Loucy (cell line): ENCODE results near the gene SERINC3.

Experiments
- EZH2phosphoT487 ChIP-seq: fragments of 200-600 bp; IDR thresholded peaks from 2 replicates; pipeline ENCODE4 v1.6.1; 2018; ENCODE audit warnings: antibody characterized with exemption, mild to moderate bottlenecking, moderate library complexity, borderline replicate concordance
- TF ChIP-seq, protein P1 (sequence below): fragments of 200-600 bp; sonication (generic); conservative IDR thresholded peaks from 2 replicates; pipeline ENCODE4 v1.5.1; 2014; ENCODE audit warnings: mild to moderate bottlenecking, antibody characterized with exemption, low read length

DNA sequence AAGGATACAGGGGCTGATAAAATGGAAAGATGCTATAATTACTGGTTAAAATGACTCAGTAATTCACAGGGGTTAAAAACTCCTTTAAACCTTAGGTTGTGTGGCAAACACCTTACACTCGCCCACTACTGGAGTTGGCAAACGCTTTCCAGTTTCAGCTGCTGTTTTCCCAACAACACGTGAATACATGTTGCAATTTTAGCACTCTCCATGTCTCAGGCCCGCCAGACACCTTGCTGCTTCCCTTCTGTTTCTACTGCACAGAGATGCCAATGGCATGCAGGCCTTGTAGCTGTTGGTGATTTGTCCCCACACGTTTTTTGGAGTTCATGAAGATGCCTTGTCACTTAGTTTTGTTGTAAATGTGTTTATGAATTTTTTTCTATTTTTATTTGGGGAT is 51.5 kb downstream of the SERINC3 start:
- TF ChIP-seq, protein P1, sequence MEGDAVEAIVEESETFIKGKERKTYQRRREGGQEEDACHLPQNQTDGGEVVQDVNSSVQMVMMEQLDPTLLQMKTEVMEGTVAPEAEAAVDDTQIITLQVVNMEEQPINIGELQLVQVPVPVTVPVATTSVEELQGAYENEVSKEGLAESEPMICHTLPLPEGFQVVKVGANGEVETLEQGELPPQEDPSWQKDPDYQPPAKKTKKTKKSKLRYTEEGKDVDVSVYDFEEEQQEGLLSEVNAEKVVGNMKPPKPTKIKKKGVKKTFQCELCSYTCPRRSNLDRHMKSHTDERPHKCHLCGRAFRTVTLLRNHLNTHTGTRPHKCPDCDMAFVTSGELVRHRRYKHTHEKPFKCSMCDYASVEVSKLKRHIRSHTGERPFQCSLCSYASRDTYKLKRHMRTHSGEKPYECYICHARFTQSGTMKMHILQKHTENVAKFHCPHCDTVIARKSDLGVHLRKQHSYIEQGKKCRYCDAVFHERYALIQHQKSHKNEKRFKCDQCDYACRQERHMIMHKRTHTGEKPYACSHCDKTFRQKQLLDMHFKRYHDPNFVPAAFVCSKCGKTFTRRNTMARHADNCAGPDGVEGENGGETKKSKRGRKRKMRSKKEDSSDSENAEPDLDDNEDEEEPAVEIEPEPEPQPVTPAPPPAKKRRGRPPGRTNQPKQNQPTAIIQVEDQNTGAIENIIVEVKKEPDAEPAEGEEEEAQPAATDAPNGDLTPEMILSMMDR: no peak
- no peak for TF ChIP-seq EZH2phosphoT487
